ENCODE measurements around the gene REV3L.

Gene REV3L

DNA sequence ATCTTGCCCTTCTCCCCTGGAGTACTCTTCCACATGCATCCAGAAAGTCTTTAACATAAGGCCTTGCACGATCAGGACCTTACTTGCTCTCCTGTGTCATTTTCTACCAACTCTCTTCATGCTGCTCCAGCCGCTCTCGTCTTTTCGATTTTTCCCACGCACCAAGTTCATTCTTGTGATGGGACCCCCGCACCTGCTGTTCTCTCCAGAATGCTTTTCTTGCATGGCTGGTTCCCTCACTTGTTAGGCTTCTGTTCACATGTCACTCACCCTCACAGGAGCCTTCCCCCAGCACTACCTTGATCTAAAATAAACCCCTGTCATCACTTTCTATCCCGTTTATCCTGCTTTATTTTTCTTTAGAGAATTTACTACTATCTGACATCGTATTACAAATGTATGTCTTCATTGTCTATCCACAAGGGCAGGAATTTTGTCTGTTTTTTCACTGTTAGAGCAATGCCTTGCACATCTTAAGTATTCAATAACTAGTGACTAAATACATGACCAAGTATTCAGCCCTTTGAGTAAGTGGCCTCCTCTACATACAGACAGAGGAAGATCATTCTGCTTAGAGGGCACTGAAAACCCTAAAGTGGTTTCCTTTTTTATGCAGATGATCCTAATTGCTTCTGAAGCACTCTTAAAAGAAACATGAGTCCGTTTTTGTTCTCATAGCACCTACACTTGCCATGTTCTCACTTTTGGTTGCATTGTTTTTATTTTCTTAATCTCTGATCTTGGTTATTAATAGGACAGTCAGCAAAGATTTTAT is 228.8 kb downstream of the REV3L start:
- no peak for DNase-seq

DNA sequence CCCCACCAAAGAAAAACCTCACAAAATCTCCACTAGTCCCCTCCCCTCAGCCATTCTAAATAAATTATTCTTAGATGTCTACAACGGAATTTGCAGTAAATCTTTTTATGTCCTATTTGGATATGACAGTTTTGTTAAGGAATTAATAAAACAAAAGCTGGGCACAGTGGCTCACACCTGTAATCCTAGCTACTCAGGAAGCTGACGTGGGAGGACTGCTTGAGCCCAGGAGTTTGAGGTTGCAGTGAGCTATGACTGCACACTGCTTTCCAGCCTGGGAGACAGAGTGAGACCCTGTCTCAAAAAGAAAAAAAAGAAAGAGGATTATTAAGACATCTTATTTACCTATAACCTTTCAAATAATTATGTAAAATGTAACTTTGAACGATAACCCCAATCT is 230.3 kb downstream of the REV3L start:
- no peak for DNase-seq

DNA sequence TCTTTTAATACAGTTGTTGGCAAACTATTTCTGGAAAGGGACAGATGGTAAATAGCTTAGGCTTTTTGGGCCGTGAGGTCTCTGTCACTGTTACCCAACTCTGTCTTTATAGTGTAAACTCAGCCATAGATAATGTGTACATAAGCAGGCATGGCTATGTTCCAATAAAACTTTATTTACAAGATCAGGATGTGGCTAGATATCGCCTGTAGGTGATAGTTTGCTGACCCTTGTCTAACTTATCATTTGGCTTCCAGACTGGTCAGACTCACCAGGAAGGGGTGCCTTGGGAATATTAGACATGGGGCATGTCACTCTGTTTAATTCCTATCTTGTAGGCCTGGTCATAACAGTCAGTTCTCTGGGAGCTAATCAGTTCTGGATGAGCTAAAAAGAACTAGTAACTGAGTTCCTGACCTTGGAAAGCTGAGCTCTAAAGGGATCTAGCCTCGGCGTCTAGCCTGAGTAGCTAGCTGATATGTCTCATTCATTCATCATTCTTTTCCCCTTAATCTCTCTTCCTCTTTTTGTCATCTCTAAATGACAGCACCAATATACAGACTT is 232.1 kb downstream of the REV3L start:
- DNase-seq: no peak

All from NCI-H510A treated with DMSO at 0.1 percent for 48 hours (cell line).